ENCODE measurements around the gene AAGAB.
"Not testable (repeated sequence)": the region's sequence is repeated elsewhere in the genome, so short reads cannot be mapped to it uniquely, and the experiment has no call there.

Gene AAGAB

GRCh38 chr15:67170143-67170925 is 84.1 kb downstream of the AAGAB start:
- DNase-seq: no peak

- no peak for DNase-seq
Observed at GRCh38 chr15:67168694-67169093, 85.8 kb downstream of the AAGAB start.

- DNase-seq: no peak
Observed at GRCh38 chr15:67167091-67167490, 87.4 kb downstream of the AAGAB start.

- DNase-seq: no peak
Observed at GRCh38 chr15:67166280-67167009, 88.0 kb downstream of the AAGAB start.

GRCh38 chr15:67165254-67166253 is 88.9 kb downstream of the AAGAB start:
- DNase-seq: peak; percentile 34

GRCh38 chr15:67164811-67165253 is 89.6 kb downstream of the AAGAB start:
- no peak for DNase-seq

GRCh38 chr15:67164401-67164791 is 90.1 kb downstream of the AAGAB start:
- DNase-seq: peak; percentile 41

- no peak for DNase-seq
Observed at GRCh38 chr15:67163180-67163579, 91.3 kb downstream of the AAGAB start.

GRCh38 chr15:67161881-67162280 is 92.6 kb downstream of the AAGAB start:
- no peak for DNase-seq

GRCh38 chr15:67161412-67161811 is 93.0 kb downstream of the AAGAB start:
- DNase-seq: no peak

- DNase-seq: no peak
Observed at GRCh38 chr15:67158367-67158766, 96.1 kb downstream of the AAGAB start.

GRCh38 chr15:67157521-67158252 is 96.8 kb downstream of the AAGAB start:
- DNase-seq: no peak

GRCh38 chr15:67156834-67157233 is 97.6 kb downstream of the AAGAB start:
- no peak for DNase-seq

GRCh38 chr15:67156426-67156825 is 98.0 kb downstream of the AAGAB start:
- DNase-seq: no peak

GRCh38 chr15:67154249-67154648 is 100.2 kb downstream of the AAGAB start:
- no peak for DNase-seq

GRCh38 chr15:67153044-67153443 is 101.4 kb downstream of the AAGAB start:
- not testable (repeated sequence) for DNase-seq

- DNase-seq: no peak
Observed at GRCh38 chr15:67152429-67152828, 102.0 kb downstream of the AAGAB start.
